ENCODE measurements around the gene ARID2. TPM values are rescaled to one million over a fixed set of nuclear protein-coding genes. Genes with fewer than 3 reads are reported as not detected.

The ARID2 gene
- total RNA-seq, 4 donors from 2014 or later, result 22.9 to 39.9 (median 33.8) TPM

DNA sequence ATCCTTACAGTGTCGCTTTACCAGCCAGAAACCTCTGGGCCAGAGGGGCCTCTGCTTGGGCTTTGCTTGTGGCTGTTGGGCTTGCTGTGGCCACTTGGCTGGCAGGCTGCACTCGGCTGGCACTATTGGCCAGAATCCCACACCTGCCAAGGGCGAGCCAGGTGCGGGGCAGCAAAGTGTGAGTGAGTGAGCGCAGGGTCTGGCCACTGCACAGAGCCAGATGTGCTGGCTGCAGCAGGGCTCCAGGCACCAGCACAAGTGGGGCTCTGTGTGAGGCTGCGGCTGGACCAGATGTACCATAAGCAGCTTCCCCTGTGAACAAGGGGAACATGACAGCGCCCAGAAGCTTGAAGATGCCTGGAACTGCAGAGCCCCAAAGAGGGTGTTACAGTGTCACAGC is 33.5 kb upstream of the ARID2 start:
- Histone ChIP-seq H3K27ac (no peak overlapping the region), H3K36me3 (no peaks in the 10 kb centered on the region), H3K4me1 (no peaks in the 10 kb centered on the region), H3K4me3 (no peak overlapping the region), H3K9me3 (peaks cover 0 to under 1% of the 10 kb centered on the region in 2 donors), H3K27me3 (no peaks in the 10 kb centered on the region)
- intact Hi-C loops (cut with DNase I; ENCODE audit: low total_unique reads), result no loop called here
- in situ Hi-C loops (cut with MboI; ENCODE audit: low pct_ligation_motif_present in 1 of 4, low pct_unique_long_range_greater_than_20kb in 1 of 4, low sequenced_read_pairs in 3 of 4), result no loop called here
- TF ChIP-seq EP300 (IDR thresholded peaks at IDR 0.05; ENCODE audit: low read depth) (no peak), POLR2AphosphoS5 (IDR thresholded peaks at IDR 0.05) (no peak), POLR2A (IDR thresholded peaks at IDR 0.05) (no peak)
- TF ChIP-seq, protein P1, sequence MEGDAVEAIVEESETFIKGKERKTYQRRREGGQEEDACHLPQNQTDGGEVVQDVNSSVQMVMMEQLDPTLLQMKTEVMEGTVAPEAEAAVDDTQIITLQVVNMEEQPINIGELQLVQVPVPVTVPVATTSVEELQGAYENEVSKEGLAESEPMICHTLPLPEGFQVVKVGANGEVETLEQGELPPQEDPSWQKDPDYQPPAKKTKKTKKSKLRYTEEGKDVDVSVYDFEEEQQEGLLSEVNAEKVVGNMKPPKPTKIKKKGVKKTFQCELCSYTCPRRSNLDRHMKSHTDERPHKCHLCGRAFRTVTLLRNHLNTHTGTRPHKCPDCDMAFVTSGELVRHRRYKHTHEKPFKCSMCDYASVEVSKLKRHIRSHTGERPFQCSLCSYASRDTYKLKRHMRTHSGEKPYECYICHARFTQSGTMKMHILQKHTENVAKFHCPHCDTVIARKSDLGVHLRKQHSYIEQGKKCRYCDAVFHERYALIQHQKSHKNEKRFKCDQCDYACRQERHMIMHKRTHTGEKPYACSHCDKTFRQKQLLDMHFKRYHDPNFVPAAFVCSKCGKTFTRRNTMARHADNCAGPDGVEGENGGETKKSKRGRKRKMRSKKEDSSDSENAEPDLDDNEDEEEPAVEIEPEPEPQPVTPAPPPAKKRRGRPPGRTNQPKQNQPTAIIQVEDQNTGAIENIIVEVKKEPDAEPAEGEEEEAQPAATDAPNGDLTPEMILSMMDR (IDR thresholded peaks at IDR 0.05), result no peak
- 100% methylated on average over 4 of the region's 7 CpGs; no CpG with 5 or more reads in 1 of the 2 donors for WGBS, 2 donors (ENCODE audit: low coverage in 1 of 2)
- DNase-seq, result no peak

DNA sequence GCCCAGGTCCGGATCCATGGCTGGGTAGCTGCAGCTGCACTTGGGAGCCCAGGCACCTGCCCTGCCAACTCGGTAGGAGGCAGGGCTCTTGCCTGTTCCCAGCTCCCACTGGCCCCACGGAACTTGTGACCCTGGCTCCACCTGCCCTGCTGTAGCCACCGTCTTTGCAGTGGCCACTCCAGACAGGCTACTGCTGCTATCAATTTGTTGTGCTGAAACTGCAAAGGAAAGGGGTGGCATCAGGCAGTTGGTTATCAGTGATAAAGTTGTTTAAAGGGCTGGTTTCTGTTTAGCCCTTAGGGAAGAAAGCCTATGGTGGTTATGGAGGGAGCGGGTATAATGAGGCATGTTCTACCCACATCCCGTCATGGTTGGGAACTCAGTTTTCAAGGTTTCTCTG is 32.1 kb upstream of the ARID2 start:
- H3K4me1 ChIP-seq, result no peaks in the 10 kb centered on the region
- WGBS, 2 donors (ENCODE audit: low coverage in 1 of 2), result 83 to 100% methylated on average over 1 to 6 of the region's 6 CpGs
- H3K27ac ChIP-seq, result no peak overlapping the region
- no peaks in the 10 kb centered on the region for H3K36me3 ChIP-seq
- intact Hi-C loops (cut with DNase I; ENCODE audit: low total_unique reads) (no loop called here), in situ Hi-C loops (cut with MboI; ENCODE audit: low pct_ligation_motif_present in 1 of 4, low pct_unique_long_range_greater_than_20kb in 1 of 4, low sequenced_read_pairs in 3 of 4) (no loop called here)
- no peaks in the 10 kb centered on the region for H3K27me3 ChIP-seq
- peaks cover 4 to 6% of the 10 kb centered on the region in 2 donors for H3K9me3 ChIP-seq
- no peak overlapping the region for H3K4me3 ChIP-seq
- DNase-seq, result no peak
- TF ChIP-seq POLR2A (IDR thresholded peaks at IDR 0.05) (no peak), POLR2AphosphoS5 (IDR thresholded peaks at IDR 0.05) (no peak), EP300 (IDR thresholded peaks at IDR 0.05; ENCODE audit: low read depth) (no peak)
- TF ChIP-seq, protein P1 (IDR thresholded peaks at IDR 0.05), result no peak

DNA sequence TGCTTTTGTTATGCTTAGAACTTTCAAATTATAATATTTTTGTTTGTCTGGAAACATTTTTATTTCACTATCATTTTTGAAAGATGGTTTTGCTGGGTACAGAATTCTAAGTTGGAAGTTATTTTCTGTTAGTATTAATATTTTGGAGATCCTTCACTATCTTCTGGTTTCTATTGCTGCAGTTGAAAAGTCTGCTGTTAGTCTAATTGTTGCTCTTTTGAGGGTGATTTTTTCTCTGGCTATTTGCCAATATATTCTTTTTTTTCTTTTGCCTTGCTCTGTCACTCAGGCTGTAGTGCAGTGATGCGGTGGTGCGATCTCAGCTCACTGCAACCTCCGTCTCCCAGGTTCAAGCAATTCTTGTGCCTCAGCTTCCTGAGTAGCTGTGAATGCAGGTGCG is 28.2 kb upstream of the ARID2 start:
- Histone ChIP-seq H3K36me3 (no peaks in the 10 kb centered on the region), H3K4me3 (no peak overlapping the region), H3K27ac (no peak overlapping the region), H3K27me3 (no peaks in the 10 kb centered on the region), H3K4me1 (peaks cover 0 to 4% (median 0%) of the 10 kb centered on the region in 4 donors), H3K9me3 (peaks cover 4 to 6% of the 10 kb centered on the region in 2 donors)
- TF ChIP-seq POLR2AphosphoS5 (IDR thresholded peaks at IDR 0.05) (no peak), EP300 (IDR thresholded peaks at IDR 0.05; ENCODE audit: low read depth) (no peak), POLR2A (IDR thresholded peaks at IDR 0.05) (no peak)
- TF ChIP-seq, protein P1 (IDR thresholded peaks at IDR 0.05), result no peak
- in situ Hi-C loops (cut with MboI; ENCODE audit: low pct_ligation_motif_present in 1 of 4, low pct_unique_long_range_greater_than_20kb in 1 of 4, low sequenced_read_pairs in 3 of 4), result loop anchor here in 3 of 4 donors (25.0 kb wide), 3 partner anchors 139 to 514 kb away; no protein-coding TSS in a partner anchor
- intact Hi-C loops (cut with DNase I; ENCODE audit: low total_unique reads), result no loop called here
- no peak for DNase-seq
- 80 to 100% methylated on average over 3 to 4 of the region's 4 CpGs for WGBS, 2 donors (ENCODE audit: low coverage in 1 of 2)

DNA sequence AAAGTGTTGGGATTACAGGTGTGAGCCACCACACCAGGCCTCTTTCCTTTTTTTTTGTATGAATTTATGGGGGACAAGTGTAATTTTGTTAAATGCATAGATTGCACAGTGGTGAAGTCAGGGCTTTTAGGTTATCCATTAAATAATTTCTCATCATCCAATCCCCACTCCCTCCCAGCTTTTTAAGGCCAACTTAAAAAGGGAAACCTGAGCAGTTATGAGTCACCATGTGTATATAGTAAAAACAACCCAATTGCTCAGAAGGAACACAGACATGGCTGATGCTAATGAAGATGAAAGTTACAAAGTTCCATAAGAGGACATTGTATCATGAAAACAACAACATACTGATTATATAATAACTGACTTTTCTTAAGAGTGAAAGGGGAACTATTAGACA is 25.6 kb upstream of the ARID2 start:
- Histone ChIP-seq H3K36me3 (no peaks in the 10 kb centered on the region), H3K9me3 (peaks cover 4 to 6% of the 10 kb centered on the region in 2 donors), H3K27ac (no peak overlapping the region), H3K4me1 (peaks cover 0 to 4% (median 0%) of the 10 kb centered on the region in 4 donors), H3K27me3 (no peaks in the 10 kb centered on the region), H3K4me3 (no peak overlapping the region)
- intact Hi-C loops (cut with DNase I; ENCODE audit: low total_unique reads), result no loop called here
- no peak for DNase-seq
- in situ Hi-C loops (cut with MboI; ENCODE audit: low pct_ligation_motif_present in 1 of 4, low pct_unique_long_range_greater_than_20kb in 1 of 4, low sequenced_read_pairs in 3 of 4), result loop anchor here in 3 of 4 donors (25.0 kb wide), 3 partner anchors 142 to 517 kb away; no protein-coding TSS in a partner anchor
- TF ChIP-seq POLR2A (IDR thresholded peaks at IDR 0.05), result no peak
- no peak for TF ChIP-seq EP300 (IDR thresholded peaks at IDR 0.05; ENCODE audit: low read depth)

DNA sequence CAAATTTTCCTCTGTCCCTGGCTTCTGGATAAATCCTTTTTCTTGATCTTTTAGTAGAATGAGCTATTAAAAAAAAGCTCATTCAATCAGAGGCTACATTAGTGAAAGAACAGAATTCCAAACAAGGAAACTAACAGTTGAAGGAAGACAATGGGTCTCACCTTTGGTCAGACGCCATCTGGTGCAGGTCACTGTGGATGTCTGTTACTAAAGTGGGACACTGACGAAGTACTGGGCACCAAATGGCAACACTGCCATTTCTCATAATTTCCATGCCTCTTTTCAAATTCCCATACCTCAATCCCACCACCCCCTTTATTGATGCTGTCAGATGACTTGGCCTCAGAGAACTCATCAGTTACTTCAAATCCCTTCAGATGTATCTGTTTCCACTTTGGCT is 24.5 kb upstream of the ARID2 start:
- 85 to 100% methylated on average over 2 of the region's 2 CpGs for WGBS, 2 donors (ENCODE audit: low coverage in 1 of 2)
- DNase-seq, result no peak
- Histone ChIP-seq H3K27me3 (no peaks in the 10 kb centered on the region), H3K4me1 (peaks cover 0 to 4% (median 0%) of the 10 kb centered on the region in 4 donors), H3K9me3 (peaks cover 4 to 6% of the 10 kb centered on the region in 2 donors), H3K4me3 (no peak overlapping the region), H3K36me3 (no peaks in the 10 kb centered on the region), H3K27ac (no peak overlapping the region)
- intact Hi-C loops (cut with DNase I; ENCODE audit: low total_unique reads) (no loop called here), in situ Hi-C loops (cut with MboI; ENCODE audit: low pct_ligation_motif_present in 1 of 4, low pct_unique_long_range_greater_than_20kb in 1 of 4, low sequenced_read_pairs in 3 of 4) (loop anchor here in 3 of 4 donors (25.0 kb wide), 3 partner anchors 143 to 518 kb away; no protein-coding TSS in a partner anchor)
- TF ChIP-seq POLR2A (IDR thresholded peaks at IDR 0.05) (no peak), POLR2AphosphoS5 (IDR thresholded peaks at IDR 0.05) (no peak)

All from transverse colon (tissue), 4 donors.